ENCODE data around the gene TNNI3.
"Not testable (repeated sequence)": the region's sequence is repeated elsewhere in the genome, so short reads cannot be mapped to it uniquely, and the experiment has no call there.

TNNI3 gene

GRCh38 chr19:55157064-55157908 lies at the start of gene TNNI3:
Gene TNNI3, minus strand, starts transcription at chr19:55157732. Its CDS starts 143 bp downstream, at chr19:55157589.
- TF ChIP-seq CTCF (IDR thresholded peaks at IDR 0.05; ENCODE audit: low read depth, low read length), result no peak
- no peak for TF ChIP-seq MAX (IDR thresholded peaks at IDR 0.05; ENCODE audit: low read depth, low read length)
- TF ChIP-seq MYC (IDR thresholded peaks at IDR 0.05; ENCODE audit: low read depth, low read length), result no peak
- no peak for TF ChIP-seq POLR2A (IDR thresholded peaks at IDR 0.05; ENCODE audit: extremely low read depth, insufficient read length)
- no peak for DNase-seq (ENCODE audit: low read depth)
- H3K4me3 ChIP-seq (ENCODE audit: low read depth, low read length), result no peak within 1 kb of the TSS

- TF ChIP-seq POLR2A (IDR thresholded peaks at IDR 0.05; ENCODE audit: extremely low read depth, insufficient read length), result no peak
- no peak for TF ChIP-seq CTCF (IDR thresholded peaks at IDR 0.05; ENCODE audit: low read depth, low read length)
- no peak for TF ChIP-seq MAX (IDR thresholded peaks at IDR 0.05; ENCODE audit: low read depth, low read length)
- TF ChIP-seq MYC (IDR thresholded peaks at IDR 0.05; ENCODE audit: low read depth, low read length), result no peak
- peak; percentile 82 for DNase-seq (ENCODE audit: low read depth)
- H3K4me3 ChIP-seq (ENCODE audit: low read depth, low read length), result no peak overlapping the region
Observed at GRCh38 chr19:55206664-55207500, 49.4 kb upstream of the TNNI3 start.

- H3K4me3 ChIP-seq (ENCODE audit: low read depth, low read length); DNase-seq (ENCODE audit: low read depth): not testable (repeated sequence)
Observed at GRCh38 chr19:55202199-55202598, 44.7 kb upstream of the TNNI3 start.

GRCh38 chr19:55199620-55200204 lies 42.2 kb upstream of the TNNI3 start:
- no peak for DNase-seq (ENCODE audit: low read depth)
- no peak overlapping the region for H3K4me3 ChIP-seq (ENCODE audit: low read depth, low read length)
- no peak for TF ChIP-seq MAX (IDR thresholded peaks at IDR 0.05; ENCODE audit: low read depth, low read length)
- no peak for TF ChIP-seq MYC (IDR thresholded peaks at IDR 0.05; ENCODE audit: low read depth, low read length)
- TF ChIP-seq POLR2A (IDR thresholded peaks at IDR 0.05; ENCODE audit: extremely low read depth, insufficient read length), result no peak
- no peak for TF ChIP-seq CTCF (IDR thresholded peaks at IDR 0.05; ENCODE audit: low read depth, low read length)

- H3K4me3 ChIP-seq (ENCODE audit: low read depth, low read length), result no peak overlapping the region
- no peak for DNase-seq (ENCODE audit: low read depth)
- no peak for TF ChIP-seq POLR2A (IDR thresholded peaks at IDR 0.05; ENCODE audit: extremely low read depth, insufficient read length)
- TF ChIP-seq MYC (IDR thresholded peaks at IDR 0.05; ENCODE audit: low read depth, low read length), result no peak
- no peak for TF ChIP-seq MAX (IDR thresholded peaks at IDR 0.05; ENCODE audit: low read depth, low read length)
- no peak for TF ChIP-seq CTCF (IDR thresholded peaks at IDR 0.05; ENCODE audit: low read depth, low read length)
Observed at GRCh38 chr19:55198651-55199050, 41.1 kb upstream of the TNNI3 start.

GRCh38 chr19:55197528-55197927 lies 40.0 kb upstream of the TNNI3 start:
- peak; percentile 37 for DNase-seq (ENCODE audit: low read depth)
- no peak overlapping the region for H3K4me3 ChIP-seq (ENCODE audit: low read depth, low read length)
- no peak for TF ChIP-seq MYC (IDR thresholded peaks at IDR 0.05; ENCODE audit: low read depth, low read length)
- TF ChIP-seq POLR2A (IDR thresholded peaks at IDR 0.05; ENCODE audit: extremely low read depth, insufficient read length), result no peak
- no peak for TF ChIP-seq CTCF (IDR thresholded peaks at IDR 0.05; ENCODE audit: low read depth, low read length)
- no peak for TF ChIP-seq MAX (IDR thresholded peaks at IDR 0.05; ENCODE audit: low read depth, low read length)

Data from NB4 (cell line).